ENCODE results near the gene SYCE3.

GRCh38 chr22:50611341-50612060 is 48.8 kb upstream of the SYCE3 start:
- TF ChIP-seq, protein P1, sequence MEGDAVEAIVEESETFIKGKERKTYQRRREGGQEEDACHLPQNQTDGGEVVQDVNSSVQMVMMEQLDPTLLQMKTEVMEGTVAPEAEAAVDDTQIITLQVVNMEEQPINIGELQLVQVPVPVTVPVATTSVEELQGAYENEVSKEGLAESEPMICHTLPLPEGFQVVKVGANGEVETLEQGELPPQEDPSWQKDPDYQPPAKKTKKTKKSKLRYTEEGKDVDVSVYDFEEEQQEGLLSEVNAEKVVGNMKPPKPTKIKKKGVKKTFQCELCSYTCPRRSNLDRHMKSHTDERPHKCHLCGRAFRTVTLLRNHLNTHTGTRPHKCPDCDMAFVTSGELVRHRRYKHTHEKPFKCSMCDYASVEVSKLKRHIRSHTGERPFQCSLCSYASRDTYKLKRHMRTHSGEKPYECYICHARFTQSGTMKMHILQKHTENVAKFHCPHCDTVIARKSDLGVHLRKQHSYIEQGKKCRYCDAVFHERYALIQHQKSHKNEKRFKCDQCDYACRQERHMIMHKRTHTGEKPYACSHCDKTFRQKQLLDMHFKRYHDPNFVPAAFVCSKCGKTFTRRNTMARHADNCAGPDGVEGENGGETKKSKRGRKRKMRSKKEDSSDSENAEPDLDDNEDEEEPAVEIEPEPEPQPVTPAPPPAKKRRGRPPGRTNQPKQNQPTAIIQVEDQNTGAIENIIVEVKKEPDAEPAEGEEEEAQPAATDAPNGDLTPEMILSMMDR (IDR thresholded peaks at IDR 0.05; ENCODE audit: low read depth, low read length): no peak
- no peak for TF ChIP-seq EZH2phosphoT487 (IDR thresholded peaks at IDR 0.05; ENCODE audit: low read depth)

All from OCI-LY3 (cell line).